ENCODE results near the gene ZNF414.

ZNF414 gene

DNA sequence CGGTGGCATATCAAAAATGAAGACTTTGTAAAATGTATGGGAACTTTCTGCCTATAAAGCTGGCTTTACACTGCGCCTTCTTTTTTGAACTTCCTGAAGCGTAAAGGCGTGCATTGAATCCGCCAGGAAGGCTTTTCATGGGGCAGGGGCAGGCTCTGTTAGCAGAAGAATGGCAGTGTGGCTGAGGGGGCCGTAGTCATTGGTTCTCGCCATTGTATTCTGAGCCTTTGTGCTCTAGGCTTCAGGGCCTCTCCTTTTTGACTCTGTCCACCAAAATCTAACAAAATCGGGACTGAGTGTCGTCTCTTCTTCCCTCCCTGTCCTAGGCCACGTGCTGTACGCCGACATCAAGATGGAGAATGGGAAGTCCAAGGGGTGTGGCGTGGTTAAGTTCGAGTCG is 25.6 kb downstream of the ZNF414 start:
- DNase-seq = no peak
- Histone ChIP-seq H3K79me2 (ENCODE audit: low read length) (peaks cover 20% of the 10 kb centered on the region), H3K4me3 (ENCODE audit: low read length) (no peak overlapping the region), H3F3A (ENCODE audit: insufficient read depth, low read length) (no peaks in the 10 kb centered on the region), H3K4me2 (ENCODE audit: low read depth, low read length) (no peak overlapping the region), H3K27me3 (replicated peaks; ENCODE audit: insufficient read depth, low read length) (no peaks in the 10 kb centered on the region), H3K27ac (ENCODE audit: low read length) (no peak overlapping the region), H4K20me1 (ENCODE audit: insufficient read depth, low read length) (no peaks in the 10 kb centered on the region), H2AFZ (ENCODE audit: low read length) (no peak overlapping the region), H3K9me2 (replicated peaks; ENCODE audit: insufficient read depth, low read length) (no peaks in the 10 kb centered on the region), H3K36me3 (replicated peaks; ENCODE audit: insufficient read depth, low read length) (peaks cover 20% of the 10 kb centered on the region), H3K4me1 (ENCODE audit: low read length) (no peaks in the 10 kb centered on the region), H3K9ac (ENCODE audit: low read length) (no peak overlapping the region), H3K9me3 (replicated peaks; ENCODE audit: insufficient read depth, low read length) (no peaks in the 10 kb centered on the region)
- TF ChIP-seq EZH2phosphoT487 (IDR thresholded peaks at IDR 0.05; ENCODE audit: low read length) = no peak
- no peak for TF ChIP-seq EZH2 (optimal IDR thresholded peaks at IDR 0.05; ENCODE audit: low read depth, low read length)
- TF ChIP-seq, protein P1, sequence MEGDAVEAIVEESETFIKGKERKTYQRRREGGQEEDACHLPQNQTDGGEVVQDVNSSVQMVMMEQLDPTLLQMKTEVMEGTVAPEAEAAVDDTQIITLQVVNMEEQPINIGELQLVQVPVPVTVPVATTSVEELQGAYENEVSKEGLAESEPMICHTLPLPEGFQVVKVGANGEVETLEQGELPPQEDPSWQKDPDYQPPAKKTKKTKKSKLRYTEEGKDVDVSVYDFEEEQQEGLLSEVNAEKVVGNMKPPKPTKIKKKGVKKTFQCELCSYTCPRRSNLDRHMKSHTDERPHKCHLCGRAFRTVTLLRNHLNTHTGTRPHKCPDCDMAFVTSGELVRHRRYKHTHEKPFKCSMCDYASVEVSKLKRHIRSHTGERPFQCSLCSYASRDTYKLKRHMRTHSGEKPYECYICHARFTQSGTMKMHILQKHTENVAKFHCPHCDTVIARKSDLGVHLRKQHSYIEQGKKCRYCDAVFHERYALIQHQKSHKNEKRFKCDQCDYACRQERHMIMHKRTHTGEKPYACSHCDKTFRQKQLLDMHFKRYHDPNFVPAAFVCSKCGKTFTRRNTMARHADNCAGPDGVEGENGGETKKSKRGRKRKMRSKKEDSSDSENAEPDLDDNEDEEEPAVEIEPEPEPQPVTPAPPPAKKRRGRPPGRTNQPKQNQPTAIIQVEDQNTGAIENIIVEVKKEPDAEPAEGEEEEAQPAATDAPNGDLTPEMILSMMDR (IDR thresholded peaks at IDR 0.05; ENCODE audit: low read length) = no peak

DNA sequence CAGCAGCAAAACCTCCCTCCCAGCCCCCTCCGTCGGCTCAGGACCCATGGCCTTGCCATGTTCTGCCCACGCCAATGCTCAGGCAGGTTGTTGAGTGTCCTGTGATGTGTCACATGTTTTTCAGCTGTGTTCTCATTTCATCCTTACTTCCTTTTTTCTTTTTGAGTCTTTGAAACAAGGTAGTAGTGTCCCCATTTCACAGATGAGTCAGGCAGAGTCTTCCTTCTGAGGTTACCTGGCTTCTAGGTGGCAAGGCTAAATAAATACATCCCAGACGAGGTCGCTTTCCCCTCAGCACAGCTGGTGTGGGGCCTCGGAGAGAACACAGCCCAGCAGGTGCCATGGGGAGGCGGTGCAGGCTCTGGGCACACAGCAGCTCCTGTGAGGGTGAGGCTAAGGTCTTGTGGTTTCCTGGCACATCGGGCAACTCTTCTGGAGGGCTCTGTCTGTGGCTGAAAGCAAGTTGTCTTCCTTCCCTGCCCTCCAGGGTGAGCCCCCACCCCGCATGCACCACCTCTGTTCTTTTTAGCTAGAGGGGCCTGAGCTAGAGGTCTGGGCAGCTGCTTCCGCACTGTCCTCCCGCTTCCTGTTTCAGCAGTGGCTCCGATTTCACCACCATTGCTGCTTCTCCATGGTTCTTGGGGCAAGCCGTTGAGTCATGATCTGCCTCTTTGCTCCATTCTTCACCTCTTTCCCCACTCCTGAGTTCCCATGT is 26.7 kb downstream of the ZNF414 start:
- Histone ChIP-seq H3F3A (ENCODE audit: insufficient read depth, low read length) (no peaks in the 10 kb centered on the region), H3K79me2 (ENCODE audit: low read length) (peaks cover 30% of the 10 kb centered on the region), H2AFZ (ENCODE audit: low read length) (no peak overlapping the region), H3K9ac (ENCODE audit: low read length) (no peak overlapping the region), H3K4me3 (ENCODE audit: low read length) (no peak overlapping the region), H3K4me2 (ENCODE audit: low read depth, low read length) (no peak overlapping the region), H3K27ac (ENCODE audit: low read length) (no peak overlapping the region), H3K36me3 (replicated peaks; ENCODE audit: insufficient read depth, low read length) (peaks cover 23% of the 10 kb centered on the region), H4K20me1 (ENCODE audit: insufficient read depth, low read length) (0 out of 2 replicates have a peak, but pooled peaks cover 2% of the 10 kb centered on the region), H3K9me3 (replicated peaks; ENCODE audit: insufficient read depth, low read length) (no peaks in the 10 kb centered on the region), H3K27me3 (replicated peaks; ENCODE audit: insufficient read depth, low read length) (no peaks in the 10 kb centered on the region), H3K9me2 (replicated peaks; ENCODE audit: insufficient read depth, low read length) (no peaks in the 10 kb centered on the region), H3K4me1 (ENCODE audit: low read length) (no peaks in the 10 kb centered on the region)
- DNase-seq = no peak
- TF ChIP-seq EZH2phosphoT487 (IDR thresholded peaks at IDR 0.05; ENCODE audit: low read length) = no peak
- TF ChIP-seq EZH2 (optimal IDR thresholded peaks at IDR 0.05; ENCODE audit: low read depth, low read length) = no peak
- TF ChIP-seq, protein P1 (IDR thresholded peaks at IDR 0.05; ENCODE audit: low read length) = no peak

DNA sequence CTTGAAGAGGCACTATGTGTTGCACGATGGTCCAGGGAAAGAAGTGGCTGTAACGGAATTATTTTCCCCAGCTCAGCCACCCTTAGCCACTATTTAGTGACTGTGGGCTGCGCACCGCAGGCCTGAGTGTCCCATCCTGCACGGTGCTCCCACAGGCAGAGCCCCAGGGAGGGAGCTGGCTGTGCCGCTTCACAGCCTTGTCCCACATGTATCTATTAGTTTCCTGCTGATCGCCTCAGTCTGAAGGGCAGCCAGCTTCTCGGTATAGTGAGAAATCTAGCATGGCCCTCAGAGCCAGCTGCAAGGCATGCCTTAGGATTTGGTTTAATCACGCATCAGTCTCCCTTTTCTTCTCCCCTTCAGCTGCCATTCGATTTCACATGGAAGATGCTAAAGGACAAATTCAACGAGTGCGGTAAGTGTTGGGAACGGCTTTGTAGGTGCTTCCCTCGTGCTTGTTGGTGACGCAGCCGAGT is 27.3 kb downstream of the ZNF414 start:
- H3K4me1 ChIP-seq (ENCODE audit: low read length) = no peaks in the 10 kb centered on the region
- no peak for DNase-seq
- H3K27me3 ChIP-seq (replicated peaks; ENCODE audit: insufficient read depth, low read length) = no peaks in the 10 kb centered on the region
- H3K4me3 ChIP-seq (ENCODE audit: low read length) = no peak overlapping the region
- no peak overlapping the region for H3K4me2 ChIP-seq (ENCODE audit: low read depth, low read length)
- 0 out of 2 replicates have a peak, but pooled peaks cover 5% of the 10 kb centered on the region for H4K20me1 ChIP-seq (ENCODE audit: insufficient read depth, low read length)
- H2AFZ ChIP-seq (ENCODE audit: low read length) = no peak overlapping the region
- H3K9me3 ChIP-seq (replicated peaks; ENCODE audit: insufficient read depth, low read length) = no peaks in the 10 kb centered on the region
- H3K27ac ChIP-seq (ENCODE audit: low read length) = no peak overlapping the region
- H3K9me2 ChIP-seq (replicated peaks; ENCODE audit: insufficient read depth, low read length) = no peaks in the 10 kb centered on the region
- peaks cover 36% of the 10 kb centered on the region for H3K79me2 ChIP-seq (ENCODE audit: low read length)
- TF ChIP-seq, protein P1 (IDR thresholded peaks at IDR 0.05; ENCODE audit: low read length) = no peak
- TF ChIP-seq EZH2 (optimal IDR thresholded peaks at IDR 0.05; ENCODE audit: low read depth, low read length) = no peak
- TF ChIP-seq EZH2phosphoT487 (IDR thresholded peaks at IDR 0.05; ENCODE audit: low read length) = no peak
- no peaks in the 10 kb centered on the region for H3F3A ChIP-seq (ENCODE audit: insufficient read depth, low read length)
- no peak overlapping the region for H3K9ac ChIP-seq (ENCODE audit: low read length)
- peaks cover 23% of the 10 kb centered on the region for H3K36me3 ChIP-seq (replicated peaks; ENCODE audit: insufficient read depth, low read length)

Measured in MM.1S (cell line).